Measurements from ENCODE around the gene SLC25A40.
"Not testable (repeated sequence)": the region's sequence is repeated elsewhere in the genome, so short reads cannot be mapped to it uniquely, and the experiment has no call there.

Gene SLC25A40

GRCh38 chr7:87870471-87870870 is 5.7 kb downstream of the SLC25A40 start:
- no peak for DNase-seq

DNA sequence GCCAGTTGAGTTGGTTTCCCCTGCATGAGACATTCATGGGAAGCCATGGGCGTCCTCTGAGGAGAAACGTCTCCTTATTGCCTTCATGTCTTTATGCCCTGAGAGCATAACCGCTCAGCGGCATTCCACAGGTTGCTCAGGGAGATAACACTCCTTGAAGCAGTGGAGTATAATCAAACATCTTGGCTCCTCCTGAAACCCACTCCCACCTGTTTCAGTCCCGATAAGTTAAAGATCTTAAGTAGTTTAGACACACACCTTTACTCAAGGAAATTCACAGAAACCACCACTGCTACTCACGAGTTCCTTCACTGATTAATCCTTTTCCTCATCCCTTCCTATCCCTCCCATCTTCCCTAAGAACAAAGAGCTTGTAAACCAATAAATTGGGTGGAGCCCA is 9.6 kb downstream of the SLC25A40 start:
- DNase-seq = not testable (repeated sequence)

- no peak for DNase-seq
These were observed 10.1 kb downstream of the SLC25A40 start for GRCh38 chr7:87866089-87866488.

- DNase-seq = no peak
These were observed 17.6 kb downstream of the SLC25A40 start for GRCh38 chr7:87858417-87859100.

- peak; percentile 54 for DNase-seq
These were observed 22.8 kb downstream of the SLC25A40 start for GRCh38 chr7:87853237-87853864.

- DNase-seq = no peak
These were observed 23.9 kb downstream of the SLC25A40 start for GRCh38 chr7:87852306-87852705.

DNA sequence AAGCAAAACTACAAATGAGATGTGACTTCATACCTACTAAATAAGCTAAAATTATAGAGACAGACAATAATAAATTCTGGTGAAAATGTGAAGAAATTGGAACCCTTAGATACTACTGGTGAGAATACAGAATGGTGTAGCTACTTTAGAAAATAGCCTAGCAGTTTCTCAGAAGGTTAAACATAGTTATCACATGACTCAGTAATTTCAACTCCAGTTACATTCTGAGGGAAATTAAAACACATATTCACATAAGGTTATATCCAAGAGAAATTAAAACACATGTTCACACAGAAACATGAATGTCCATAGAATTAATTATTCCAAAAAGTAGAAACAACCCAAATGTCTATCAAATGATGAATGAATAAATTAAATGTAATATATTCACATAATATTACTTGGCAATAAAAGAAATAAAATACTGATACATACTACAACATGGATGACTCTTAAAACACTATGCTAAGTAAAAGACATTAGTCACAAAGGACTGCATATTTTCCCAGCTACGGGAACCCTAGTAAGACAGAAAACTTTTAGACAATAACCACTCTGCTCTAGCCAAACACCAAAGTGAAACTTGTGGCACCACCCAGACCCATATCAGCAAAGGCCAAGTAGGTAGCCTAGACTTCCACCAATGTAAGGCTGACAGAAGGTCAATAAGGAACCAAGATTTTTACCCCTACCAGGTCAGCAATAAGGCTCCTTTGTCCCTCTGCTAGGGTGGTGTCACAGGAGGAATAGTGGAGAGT is 25.1 kb downstream of the SLC25A40 start:
- DNase-seq = peak; percentile 34

DNA sequence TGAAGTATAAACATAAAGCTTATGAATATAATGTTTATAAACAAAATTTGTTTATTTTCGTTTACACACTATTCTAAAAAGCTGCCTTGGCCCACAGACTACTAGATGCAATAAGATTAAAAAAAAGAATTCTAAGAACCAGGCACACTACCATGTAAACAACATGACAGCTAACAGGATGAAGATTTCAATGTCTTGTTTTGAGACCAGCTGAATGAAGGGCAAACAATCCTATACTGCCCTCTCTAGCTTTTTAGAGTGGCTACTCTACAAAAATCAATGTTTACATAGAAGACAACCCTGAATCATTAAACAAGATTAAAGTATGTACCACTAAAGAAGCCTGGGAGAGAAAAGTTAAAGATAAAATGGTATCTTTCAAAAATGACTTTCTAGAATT is 38.6 kb downstream of the SLC25A40 start:
- no peak for DNase-seq

- no peak for DNase-seq
These were observed 43.0 kb downstream of the SLC25A40 start for GRCh38 chr7:87833130-87833529.

DNA sequence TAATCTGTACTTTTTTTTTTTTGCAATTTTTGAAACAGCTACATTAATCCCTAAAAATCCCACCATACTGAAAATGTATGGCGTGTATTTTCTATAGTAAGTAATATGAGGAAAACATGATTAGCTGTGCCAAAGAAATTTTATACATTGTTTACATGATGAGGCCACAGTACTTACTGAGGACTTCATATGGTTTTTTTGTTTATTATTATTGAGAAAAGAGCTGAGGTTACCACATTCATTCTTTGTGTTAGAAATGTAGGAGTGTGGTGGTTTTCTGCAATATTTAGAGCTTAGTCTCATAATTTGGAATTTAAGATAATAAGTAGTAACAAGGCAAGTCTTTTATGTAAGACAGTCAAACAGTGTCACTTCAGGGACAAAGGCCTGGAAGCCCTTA is 45.1 kb downstream of the SLC25A40 start:
- no peak for DNase-seq

DNA sequence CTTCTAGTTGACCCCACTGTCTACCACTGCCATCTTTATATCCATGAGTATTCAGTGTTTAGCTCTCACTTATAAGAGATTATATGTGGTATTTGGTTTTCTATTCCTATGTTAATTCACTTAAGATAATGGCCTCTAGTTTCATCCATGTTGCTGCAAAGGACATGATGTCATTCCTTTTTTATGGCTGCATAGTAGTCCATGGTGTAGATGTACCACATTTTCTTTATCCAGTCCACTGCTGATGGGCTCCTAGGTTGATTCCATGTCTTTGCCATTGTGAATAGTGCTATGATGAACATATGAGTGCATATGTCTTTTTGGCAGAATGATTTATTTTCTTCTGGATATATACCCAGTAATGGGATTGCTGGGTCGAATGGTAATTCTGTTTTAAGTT is 47.8 kb downstream of the SLC25A40 start:
- DNase-seq = not testable (repeated sequence)

DNA sequence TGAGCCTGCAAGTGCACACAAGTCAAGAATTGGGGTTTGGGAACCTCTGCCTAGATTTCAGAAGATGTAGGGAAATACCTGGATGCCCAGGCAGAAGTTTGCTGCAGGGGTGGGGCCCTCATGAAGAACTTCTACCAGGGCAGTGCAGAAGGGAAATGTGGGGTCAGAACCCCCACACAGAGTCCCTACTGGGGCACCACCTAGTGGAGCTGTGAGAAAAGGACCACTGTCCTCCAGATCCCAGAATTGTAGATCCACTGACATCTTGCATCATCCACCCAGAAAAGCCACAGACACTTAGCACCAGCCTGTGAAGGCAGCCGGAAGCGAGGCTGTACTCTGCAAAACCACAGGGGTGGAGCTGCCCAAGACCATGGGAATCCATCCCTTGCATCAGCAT is 50.8 kb downstream of the SLC25A40 start:
- peak; percentile 1 for DNase-seq

GRCh38 chr7:87822056-87822455 is 54.1 kb downstream of the SLC25A40 start:
- DNase-seq = not testable (repeated sequence)

GRCh38 chr7:87818336-87818735 is 57.8 kb downstream of the SLC25A40 start:
- DNase-seq = no peak

DNA sequence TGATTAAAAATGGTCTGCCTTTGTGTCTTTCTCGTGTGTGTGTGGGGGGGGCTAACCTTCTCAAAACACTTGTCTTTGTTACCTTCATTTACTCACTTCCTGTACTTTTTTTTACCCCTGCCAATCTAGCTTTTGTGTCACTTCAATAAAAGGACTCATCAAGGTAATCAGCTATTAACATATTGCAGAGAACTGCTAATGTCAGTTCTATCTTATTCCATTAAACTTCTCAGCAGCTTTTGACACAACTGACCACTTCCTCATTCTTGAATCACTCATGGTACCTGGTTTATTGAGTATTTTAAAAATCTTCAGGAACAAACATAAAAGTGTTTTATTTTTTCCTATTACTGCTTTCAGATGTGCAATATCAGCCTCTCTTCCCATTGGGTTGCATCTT is 59.8 kb downstream of the SLC25A40 start:
- DNase-seq = no peak

- no peak for DNase-seq
These were observed 65.4 kb downstream of the SLC25A40 start for GRCh38 chr7:87810726-87811125.

GRCh38 chr7:87810130-87810529 is 66.0 kb downstream of the SLC25A40 start:
- DNase-seq = no peak

DNA sequence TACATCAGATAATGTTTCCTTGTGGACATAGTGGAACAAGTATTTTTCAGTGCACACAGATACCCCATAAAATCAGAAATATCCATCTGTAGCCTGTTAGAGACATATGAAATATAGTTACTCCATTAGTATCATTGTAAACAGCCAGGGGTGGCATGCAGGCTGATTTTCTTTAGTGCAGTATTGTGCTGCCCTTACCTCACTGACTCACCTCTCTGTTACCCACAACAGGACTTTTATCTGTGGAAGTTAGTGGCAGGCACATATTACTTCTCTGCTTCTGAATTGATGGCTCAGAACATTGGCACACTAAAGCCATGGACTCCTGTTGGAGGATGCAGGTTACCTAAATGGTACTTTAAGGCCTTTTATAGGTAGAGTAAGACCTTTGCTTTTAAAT is 70.0 kb downstream of the SLC25A40 start:
- DNase-seq = no peak

DNA sequence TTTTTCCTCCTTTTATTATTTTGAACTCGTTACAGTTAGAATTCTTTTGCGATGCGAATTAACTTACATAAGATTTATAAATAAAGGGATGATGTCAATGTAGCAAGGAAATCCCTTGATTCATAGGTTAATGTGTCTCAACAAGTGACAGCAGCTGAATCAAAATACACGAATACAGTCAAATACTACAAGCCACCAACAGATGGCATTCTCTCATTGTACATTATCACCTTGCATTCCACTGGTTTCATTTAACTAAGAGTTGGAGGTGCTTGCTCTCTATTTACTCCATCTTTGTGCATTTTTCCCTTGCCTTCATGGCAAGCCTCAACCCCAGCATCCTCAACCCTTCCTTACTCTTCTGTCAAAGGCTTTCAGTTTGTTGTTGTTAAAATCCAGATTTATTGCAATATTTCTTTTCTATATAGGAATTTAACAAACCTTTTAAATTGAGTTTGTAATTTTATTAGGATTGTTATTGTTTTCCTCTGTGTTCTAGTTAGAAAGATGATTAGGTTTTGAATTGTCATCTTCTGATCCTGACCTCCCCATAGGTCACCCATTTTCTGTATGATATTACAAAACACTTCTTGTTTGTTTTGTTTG is 78.3 kb downstream of the SLC25A40 start:
- DNase-seq = peak; percentile 43

GRCh38 chr7:87797395-87797794 is 78.8 kb downstream of the SLC25A40 start:
- no peak for DNase-seq

DNA sequence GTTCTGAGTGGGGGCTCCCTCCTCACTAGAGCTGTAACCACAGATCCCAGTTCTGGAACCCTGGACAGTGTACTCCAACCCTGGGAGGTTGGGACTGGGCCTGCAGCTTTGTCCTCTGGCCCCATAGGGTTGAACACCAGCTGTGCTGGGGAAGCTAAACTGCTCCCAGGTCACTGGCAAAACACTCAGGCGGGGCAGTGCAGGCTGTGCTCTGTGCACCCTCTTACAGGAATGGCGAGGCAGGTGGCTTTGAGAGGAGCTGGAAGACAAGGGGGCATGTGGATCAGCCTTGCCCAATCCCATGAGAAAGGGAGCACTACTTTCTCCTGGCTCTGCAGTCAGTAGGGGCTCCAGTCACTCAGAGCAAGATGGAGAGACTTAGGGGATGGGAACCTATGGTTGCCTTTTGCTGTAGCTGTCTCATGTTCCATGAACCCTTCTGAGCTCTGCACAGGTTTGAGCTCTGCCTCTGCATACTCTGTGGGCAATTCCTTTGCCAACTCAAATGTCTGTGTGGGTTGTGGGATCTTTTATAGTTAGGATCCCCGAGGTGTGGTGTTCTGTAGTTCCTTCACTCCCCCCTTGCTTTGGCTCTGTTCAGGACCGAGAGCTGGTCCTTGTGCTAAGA is 90.7 kb downstream of the SLC25A40 start:
- DNase-seq = no peak

GRCh38 chr7:87784424-87784823 is 91.7 kb downstream of the SLC25A40 start:
- DNase-seq = peak; percentile 9

Data from EL (cell line).